HepG2 (cell line): Measurements from ENCODE around the gene TPRKB. TPM values are rescaled to one million over a fixed set of nuclear protein-coding genes. Genes with fewer than 3 reads are reported as not detected.

Source experiments
- BHLHE40 ChIP-seq: IDR thresholded peaks from 2 replicates; pipeline ENCODE4 v1.6.1; 2011; ENCODE audit warnings: low read length, improper control_type of control experiment
- CBX5 ChIP-seq: sonication (generic); formaldehyde crosslinking; IDR thresholded peaks from 2 replicates; pipeline ENCODE4 v1.4.0; 2020; ENCODE audit warnings: missing genetic modification reagents, borderline replicate concordance
- CHD4 ChIP-seq: fragments of 200-600 bp; sonication (generic); IDR thresholded peaks from 2 replicates; pipeline ENCODE4 v1.7.0; 2017; ENCODE audit warnings: mild to moderate bottlenecking, low read length, borderline replicate concordance
- JARID2 ChIP-seq: sonication (generic); formaldehyde crosslinking; IDR thresholded peaks from 2 replicates; pipeline ENCODE4 v1.8.1; 2023; ENCODE audit warnings: missing genetic modification reagents, inconsistent platforms; ENCODE audit not compliant: insufficient replicate concordance
- KLF13 ChIP-seq: sonication (generic); formaldehyde crosslinking; IDR thresholded peaks from 2 replicates; pipeline ENCODE4 v1.4.0; 2020; ENCODE audit warnings: mild to moderate bottlenecking, missing genetic modification reagents
- PPARG ChIP-seq: conservative IDR thresholded peaks from 2 replicates; pipeline ENCODE4 v1.6.1; 2016; ENCODE audit warnings: missing biosample characterization, missing genetic modification reagents
- SMARCE1 ChIP-seq: fragments of 450-650 bp; IDR thresholded peaks from 2 replicates; pipeline ENCODE4 v1.6.1; 2017; ENCODE audit warnings: borderline replicate concordance
- ZNF230 ChIP-seq: sonication (generic); formaldehyde crosslinking; IDR thresholded peaks from 2 replicates; pipeline ENCODE4 v1.4.0; 2020; ENCODE audit warnings: mild to moderate bottlenecking, missing genetic modification reagents
- ZNF24 ChIP-seq: fragments of 450-650 bp; IDR thresholded peaks from 2 replicates; pipeline ENCODE4 v1.6.1; 2017; ENCODE audit warnings: antibody characterized with exemption, mild to moderate bottlenecking
- ZNF589 ChIP-seq: sonication (generic); formaldehyde crosslinking; conservative IDR thresholded peaks from 2 replicates; pipeline ENCODE4 v1.8.0; 2022; ENCODE audit warnings: mild to moderate bottlenecking, moderate library complexity, missing genetic modification reagents
- ZNF674 ChIP-seq: sonication (generic); formaldehyde crosslinking; IDR thresholded peaks from 2 replicates; pipeline ENCODE4 v1.5.0; 2020; ENCODE audit warnings: low read depth, mild to moderate bottlenecking, missing genetic modification reagents
- polyA plus RNA-seq, 8 experiments: library from polyadenylated mRNA; depleted of rRNA in 3 of 8; stranded (reverse) in 7 of 8; unstranded in 1 of 8; fragments of >200 nt; fragmentation: Illumina TruSeq in 4 of 8; extraction: Trizol in 4 of 8; gene quantifications; 2 replicates each; pipeline versions ENCODE4 v1.2.1 to v1.2.3, GENCODE V29; 2011 to 2016; ENCODE audit warnings: low read depth in 4 of 8, missing spikeins in 1 of 8, mixed read lengths in 1 of 8; ENCODE audit not compliant: insufficient read depth in 1 of 8
- total RNA-seq, 5 experiments: library from RNA; depleted of rRNA; stranded (reverse); fragments of >200 nt; fragmentation: Illumina TruSeq; extraction: Trizol; gene quantifications; 2 replicates each; pipeline ENCODE4 v1.2.3, GENCODE V29; 2016; ENCODE audit warnings: low read depth in 1 of 5
- TF ChIP-seq, protein P1 (sequence below): sonication (generic); formaldehyde crosslinking; IDR thresholded peaks from 2 replicates; pipeline ENCODE4 v1.9.0; 2021; ENCODE audit warnings: mild to moderate bottlenecking, missing genetic modification reagents
- TF ChIP-seq, protein P2 (sequence below): IDR thresholded peaks from 2 replicates; pipeline ENCODE4 v1.6.1; 2018; ENCODE audit warnings: missing genetic modification reagents
- TF ChIP-seq, protein P3 (sequence below): IDR thresholded peaks from 2 replicates; pipeline ENCODE4 v1.6.1; 2016; ENCODE audit warnings: missing biosample characterization, missing genetic modification reagents, low read depth
- TF ChIP-seq, protein P4 (sequence below): IDR thresholded peaks from 2 replicates; pipeline ENCODE4 v1.6.1; 2016; ENCODE audit warnings: missing compliant biosample characterization, missing genetic modification reagents, borderline replicate concordance
- TF ChIP-seq, protein P5 (sequence below): sonication (generic); formaldehyde crosslinking; IDR thresholded peaks from 2 replicates; pipeline ENCODE4 v1.8.0; 2022; ENCODE audit warnings: mild to moderate bottlenecking, missing genetic modification reagents, moderate library complexity

Gene TPRKB
- total and polyA plus RNA-seq, 2 of the 13 experiments (the other 11 are each of a cell fraction or from before 2014, with no cell fraction given): 32.0 to 58.0 TPM

DNA sequence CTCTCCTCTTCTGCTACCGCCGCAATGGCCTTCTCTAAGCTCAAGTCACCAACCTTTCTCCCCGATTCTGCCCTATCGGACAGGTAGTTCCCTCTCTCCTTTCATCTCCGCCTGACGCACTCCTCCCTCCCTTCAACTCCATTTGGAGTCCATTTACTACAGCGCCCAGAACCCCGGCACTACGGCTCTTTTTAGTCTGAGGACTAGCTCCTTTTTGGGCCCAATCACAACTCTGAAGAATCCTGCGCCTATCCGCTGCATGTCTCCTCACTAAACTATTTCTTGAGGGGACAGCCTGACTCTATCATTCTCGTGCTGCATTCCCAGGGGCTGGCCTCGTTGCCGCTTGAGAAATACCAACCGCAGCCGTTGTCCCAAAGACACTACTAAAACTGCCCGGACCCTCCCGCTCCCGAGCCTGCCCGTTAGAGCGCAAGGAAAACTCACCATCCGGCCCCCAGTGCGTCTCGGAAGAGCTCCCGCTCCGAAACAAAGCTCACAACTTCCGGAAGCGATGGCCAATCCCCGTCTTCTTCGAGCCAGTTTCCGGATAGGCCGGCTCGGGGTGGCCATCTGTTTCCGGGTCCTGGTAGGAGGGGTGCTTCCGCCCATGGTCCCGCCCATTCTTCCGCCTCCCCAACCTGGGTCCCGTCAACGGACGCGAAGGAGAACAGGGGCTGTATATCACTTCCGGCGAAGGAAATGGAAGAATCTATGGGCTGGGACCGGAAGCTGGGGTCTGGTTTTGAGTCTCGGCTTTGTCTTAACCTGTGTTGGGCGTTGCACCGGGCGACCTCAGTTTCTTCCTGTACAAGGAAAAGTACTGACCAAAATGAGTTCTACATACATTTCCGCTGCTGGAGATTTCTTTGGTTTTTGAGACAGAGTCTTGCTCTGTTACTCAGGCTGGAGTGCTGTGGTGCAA, at the start of gene TPRKB (continued):
- TF ChIP-seq, protein P1, sequence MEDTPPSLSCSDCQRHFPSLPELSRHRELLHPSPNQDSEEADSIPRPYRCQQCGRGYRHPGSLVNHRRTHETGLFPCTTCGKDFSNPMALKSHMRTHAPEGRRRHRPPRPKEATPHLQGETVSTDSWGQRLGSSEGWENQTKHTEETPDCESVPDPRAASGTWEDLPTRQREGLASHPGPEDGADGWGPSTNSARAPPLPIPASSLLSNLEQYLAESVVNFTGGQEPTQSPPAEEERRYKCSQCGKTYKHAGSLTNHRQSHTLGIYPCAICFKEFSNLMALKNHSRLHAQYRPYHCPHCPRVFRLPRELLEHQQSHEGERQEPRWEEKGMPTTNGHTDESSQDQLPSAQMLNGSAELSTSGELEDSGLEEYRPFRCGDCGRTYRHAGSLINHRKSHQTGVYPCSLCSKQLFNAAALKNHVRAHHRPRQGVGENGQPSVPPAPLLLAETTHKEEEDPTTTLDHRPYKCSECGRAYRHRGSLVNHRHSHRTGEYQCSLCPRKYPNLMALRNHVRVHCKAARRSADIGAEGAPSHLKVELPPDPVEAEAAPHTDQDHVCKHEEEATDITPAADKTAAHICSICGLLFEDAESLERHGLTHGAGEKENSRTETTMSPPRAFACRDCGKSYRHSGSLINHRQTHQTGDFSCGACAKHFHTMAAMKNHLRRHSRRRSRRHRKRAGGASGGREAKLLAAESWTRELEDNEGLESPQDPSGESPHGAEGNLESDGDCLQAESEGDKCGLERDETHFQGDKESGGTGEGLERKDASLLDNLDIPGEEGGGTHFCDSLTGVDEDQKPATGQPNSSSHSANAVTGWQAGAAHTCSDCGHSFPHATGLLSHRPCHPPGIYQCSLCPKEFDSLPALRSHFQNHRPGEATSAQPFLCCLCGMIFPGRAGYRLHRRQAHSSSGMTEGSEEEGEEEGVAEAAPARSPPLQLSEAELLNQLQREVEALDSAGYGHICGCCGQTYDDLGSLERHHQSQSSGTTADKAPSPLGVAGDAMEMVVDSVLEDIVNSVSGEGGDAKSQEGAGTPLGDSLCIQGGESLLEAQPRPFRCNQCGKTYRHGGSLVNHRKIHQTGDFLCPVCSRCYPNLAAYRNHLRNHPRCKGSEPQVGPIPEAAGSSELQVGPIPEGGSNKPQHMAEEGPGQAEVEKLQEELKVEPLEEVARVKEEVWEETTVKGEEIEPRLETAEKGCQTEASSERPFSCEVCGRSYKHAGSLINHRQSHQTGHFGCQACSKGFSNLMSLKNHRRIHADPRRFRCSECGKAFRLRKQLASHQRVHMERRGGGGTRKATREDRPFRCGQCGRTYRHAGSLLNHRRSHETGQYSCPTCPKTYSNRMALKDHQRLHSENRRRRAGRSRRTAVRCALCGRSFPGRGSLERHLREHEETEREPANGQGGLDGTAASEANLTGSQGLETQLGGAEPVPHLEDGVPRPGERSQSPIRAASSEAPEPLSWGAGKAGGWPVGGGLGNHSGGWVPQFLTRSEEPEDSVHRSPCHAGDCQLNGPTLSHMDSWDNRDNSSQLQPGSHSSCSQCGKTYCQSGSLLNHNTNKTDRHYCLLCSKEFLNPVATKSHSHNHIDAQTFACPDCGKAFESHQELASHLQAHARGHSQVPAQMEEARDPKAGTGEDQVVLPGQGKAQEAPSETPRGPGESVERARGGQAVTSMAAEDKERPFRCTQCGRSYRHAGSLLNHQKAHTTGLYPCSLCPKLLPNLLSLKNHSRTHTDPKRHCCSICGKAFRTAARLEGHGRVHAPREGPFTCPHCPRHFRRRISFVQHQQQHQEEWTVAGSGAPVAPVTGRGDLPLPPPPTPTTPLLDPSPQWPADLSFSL: no peak
- peak; percentile 56; the same call in 1 of the 2 replicates for TF ChIP-seq ZNF24
- peak; percentile 75; the same call in 1 of the 2 replicates for TF ChIP-seq KLF13 (CRISPR knock-in tag)
- TF ChIP-seq ZNF589 (CRISPR knock-in tag): peak; percentile 81
- TF ChIP-seq JARID2: peak; percentile 70
- TF ChIP-seq ZNF230 (CRISPR knock-in tag): 0 out of 2 replicates have a peak, but pooled peaks have one; percentile 69
- peak; percentile 99 for TF ChIP-seq CBX5
- no peak for TF ChIP-seq SMARCE1
- peak; percentile 61; the same call in 1 of the 2 replicates for TF ChIP-seq CHD4
- no peak; the same call in 1 of the 2 replicates for TF ChIP-seq BHLHE40
- peak; percentile 62; the same call in 1 of the 2 replicates for TF ChIP-seq PPARG (CRISPR knock-in tag)
- TF ChIP-seq, protein P2, sequence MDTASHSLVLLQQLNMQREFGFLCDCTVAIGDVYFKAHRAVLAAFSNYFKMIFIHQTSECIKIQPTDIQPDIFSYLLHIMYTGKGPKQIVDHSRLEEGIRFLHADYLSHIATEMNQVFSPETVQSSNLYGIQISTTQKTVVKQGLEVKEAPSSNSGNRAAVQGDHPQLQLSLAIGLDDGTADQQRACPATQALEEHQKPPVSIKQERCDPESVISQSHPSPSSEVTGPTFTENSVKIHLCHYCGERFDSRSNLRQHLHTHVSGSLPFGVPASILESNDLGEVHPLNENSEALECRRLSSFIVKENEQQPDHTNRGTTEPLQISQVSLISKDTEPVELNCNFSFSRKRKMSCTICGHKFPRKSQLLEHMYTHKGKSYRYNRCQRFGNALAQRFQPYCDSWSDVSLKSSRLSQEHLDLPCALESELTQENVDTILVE (CRISPR knock-in tag): peak; percentile 43; the same call in 1 of the 2 replicates
- TF ChIP-seq, protein P3, sequence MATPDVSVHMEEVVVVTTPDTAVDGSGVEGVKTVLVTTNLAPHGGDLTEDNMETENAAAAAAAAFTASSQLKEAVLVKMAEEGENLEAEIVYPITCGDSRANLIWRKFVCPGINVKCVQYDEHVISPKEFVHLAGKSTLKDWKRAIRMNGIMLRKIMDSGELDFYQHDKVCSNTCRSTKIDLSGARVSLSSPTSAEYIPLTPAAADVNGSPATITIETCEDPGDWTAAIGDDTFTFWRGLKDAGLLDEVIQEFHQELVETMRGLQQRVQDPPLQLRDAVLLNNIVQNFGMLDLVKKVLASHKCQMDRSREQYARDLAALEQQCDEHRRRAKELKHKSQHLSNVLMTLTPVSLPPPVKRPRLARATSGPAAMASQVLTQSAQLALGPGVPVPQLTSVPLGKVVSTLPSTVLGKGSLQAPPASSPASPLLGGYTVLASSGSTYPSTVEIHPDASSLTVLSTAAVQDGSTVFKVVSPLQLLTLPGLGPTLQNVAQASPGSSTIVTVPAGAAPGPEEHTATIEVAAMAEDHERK (CRISPR knock-in tag): peak; percentile 55; the same call in 1 of the 2 replicates
- TF ChIP-seq, protein P4, sequence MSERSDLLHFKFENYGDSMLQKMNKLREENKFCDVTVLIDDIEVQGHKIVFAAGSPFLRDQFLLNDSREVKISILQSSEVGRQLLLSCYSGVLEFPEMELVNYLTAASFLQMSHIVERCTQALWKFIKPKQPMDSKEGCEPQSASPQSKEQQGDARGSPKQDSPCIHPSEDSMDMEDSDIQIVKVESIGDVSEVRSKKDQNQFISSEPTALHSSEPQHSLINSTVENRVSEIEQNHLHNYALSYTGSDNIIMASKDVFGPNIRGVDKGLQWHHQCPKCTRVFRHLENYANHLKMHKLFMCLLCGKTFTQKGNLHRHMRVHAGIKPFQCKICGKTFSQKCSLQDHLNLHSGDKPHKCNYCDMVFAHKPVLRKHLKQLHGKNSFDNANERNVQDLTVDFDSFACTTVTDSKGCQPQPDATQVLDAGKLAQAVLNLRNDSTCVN (CRISPR knock-in tag): no peak
- 0 out of 2 replicates have a peak, but pooled peaks have one; percentile 18 for TF ChIP-seq ZNF674 (CRISPR knock-in tag)
- TF ChIP-seq, protein P5, sequence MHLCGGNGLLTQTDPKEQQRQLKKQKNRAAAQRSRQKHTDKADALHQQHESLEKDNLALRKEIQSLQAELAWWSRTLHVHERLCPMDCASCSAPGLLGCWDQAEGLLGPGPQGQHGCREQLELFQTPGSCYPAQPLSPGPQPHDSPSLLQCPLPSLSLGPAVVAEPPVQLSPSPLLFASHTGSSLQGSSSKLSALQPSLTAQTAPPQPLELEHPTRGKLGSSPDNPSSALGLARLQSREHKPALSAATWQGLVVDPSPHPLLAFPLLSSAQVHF (CRISPR knock-in tag): 0 out of 2 replicates have a peak, but pooled peaks have one; percentile 56
